HepG2 (cell line): ENCODE measurements around the gene ZNF22. TPM values are rescaled to one million over a fixed set of nuclear protein-coding genes. Genes with fewer than 3 reads are reported as not detected.

ENCODE experiments used
- AHDC1 ChIP-seq: sonication (generic); formaldehyde crosslinking; IDR thresholded peaks from 2 replicates; pipeline ENCODE4 v1.5.1; 2020; ENCODE audit warnings: mild to moderate bottlenecking, missing genetic modification reagents, borderline replicate concordance
- AKAP8 ChIP-seq: sonication (generic); formaldehyde crosslinking; IDR thresholded peaks from 2 replicates; pipeline ENCODE4 v1.5.1; 2020; ENCODE audit warnings: mild to moderate bottlenecking, missing genetic modification reagents
- BCL6 ChIP-seq: IDR thresholded peaks from 2 replicates; pipeline ENCODE4 v1.6.1; 2016; ENCODE audit warnings: missing genetic modification reagents, missing compliant biosample characterization
- CREB1 ChIP-seq, 2 experiments: fragments of 450-650 bp in 1 of 2; IDR thresholded peaks; 2 replicates each; pipeline ENCODE4 v1.6.1; 2016 to 2017; ENCODE audit warnings: control low read depth in 1 of 2, mild to moderate bottlenecking in 1 of 2, missing compliant biosample characterization in 1 of 2, missing genetic modification characterization in 1 of 2
- HNF4A ChIP-seq: sonication (generic); formaldehyde crosslinking; IDR thresholded peaks from 2 replicates; pipeline ENCODE4 v1.4.0; 2020; ENCODE audit warnings: missing genetic modification reagents
- HNF4G ChIP-seq, 2 experiments: sonication (generic) in 1 of 2; formaldehyde crosslinking in 1 of 2; IDR thresholded peaks; 2 replicates each; pipeline versions ENCODE4 v1.4.0 to v1.6.1; 2011 to 2020; ENCODE audit warnings: borderline replicate concordance in 2 of 2, low read depth in 2 of 2, mild to moderate bottlenecking in 2 of 2, low read length in 1 of 2, missing genetic modification reagents in 1 of 2, moderate library complexity in 1 of 2
- JUN ChIP-seq: sonication (generic); formaldehyde crosslinking; IDR thresholded peaks from 2 replicates; pipeline ENCODE4 v1.4.0; 2020; ENCODE audit warnings: mild to moderate bottlenecking, missing genetic modification reagents
- KLF6 ChIP-seq: IDR thresholded peaks from 2 replicates; pipeline ENCODE4 v1.8.0; 2016; ENCODE audit warnings: missing biosample characterization, missing genetic modification reagents
- MED1 ChIP-seq: sonication (generic); formaldehyde crosslinking; IDR thresholded peaks from 2 replicates; pipeline ENCODE4 v1.4.0; 2020; ENCODE audit warnings: missing genetic modification reagents
- MIER3 ChIP-seq: IDR thresholded peaks from 2 replicates; pipeline ENCODE4 v1.6.1; 2016; ENCODE audit warnings: missing compliant biosample characterization, borderline replicate concordance
- NCOR1 ChIP-seq: fragments of 200-600 bp; sonication (generic); IDR thresholded peaks from 2 replicates; pipeline ENCODE4 v1.7.0; 2017; ENCODE audit warnings: antibody characterized with exemption, low read length, borderline replicate concordance
- NFIC ChIP-seq: IDR thresholded peaks from 2 replicates; pipeline ENCODE4 v1.6.1; 2012; ENCODE audit warnings: mild to moderate bottlenecking, low read length, inconsistent platforms
- NR2F1 ChIP-seq, 2 experiments: fragments of 450-650 bp in 1 of 2; formaldehyde crosslinking in 1 of 2; IDR thresholded peaks; 2 replicates each; pipeline versions ENCODE4 v1.5.0 to v1.6.1; 2016 to 2020; ENCODE audit warnings: mild to moderate bottlenecking in 1 of 2, missing compliant biosample characterization in 1 of 2, missing genetic modification reagents in 1 of 2, moderate library complexity in 1 of 2
- PHF21A ChIP-seq: sonication (generic); formaldehyde crosslinking; IDR thresholded peaks from 2 replicates; pipeline ENCODE4 v1.5.0; 2020; ENCODE audit warnings: mild to moderate bottlenecking, missing genetic modification reagents
- PITX1 ChIP-seq: sonication (generic); formaldehyde crosslinking; IDR thresholded peaks from 2 replicates; pipeline ENCODE4 v1.5.1; 2020; ENCODE audit warnings: mild to moderate bottlenecking, missing genetic modification reagents
- PPARG ChIP-seq: conservative IDR thresholded peaks from 2 replicates; pipeline ENCODE4 v1.6.1; 2016; ENCODE audit warnings: missing biosample characterization, missing genetic modification reagents
- RXRB ChIP-seq: IDR thresholded peaks from 2 replicates; pipeline ENCODE4 v1.6.1; 2016; ENCODE audit warnings: borderline replicate concordance, missing genetic modification reagents, missing compliant biosample characterization
- SALL1 ChIP-seq: sonication (generic); formaldehyde crosslinking; IDR thresholded peaks from 2 replicates; pipeline ENCODE4 v1.8.0; 2022; ENCODE audit warnings: mild to moderate bottlenecking, missing genetic modification reagents
- SKI ChIP-seq: fragments of 450-650 bp; IDR thresholded peaks from one replicate; pipeline ENCODE4 v1.6.1; 2018; ENCODE audit warnings: mild to moderate bottlenecking; ENCODE audit not compliant: partially characterized antibody
- SOX5 ChIP-seq: IDR thresholded peaks from 2 replicates; pipeline ENCODE4 v1.6.1; 2016; ENCODE audit warnings: borderline replicate concordance
- SOX6 ChIP-seq, 2 experiments: fragments of 450-650 bp in 1 of 2; sonication (generic) in 1 of 2; formaldehyde crosslinking in 1 of 2; IDR thresholded peaks; 2 replicates each; pipeline versions ENCODE4 v1.4.0 to v1.6.1; 2017 to 2020; ENCODE audit warnings: antibody characterized with exemption in 1 of 2, mild to moderate bottlenecking in 1 of 2, missing genetic modification reagents in 1 of 2
- ZBTB43 ChIP-seq: sonication (generic); formaldehyde crosslinking; conservative IDR thresholded peaks from 2 replicates; pipeline ENCODE4 v1.4.0; 2020; ENCODE audit warnings: missing genetic modification reagents
- ZMYM4 ChIP-seq: sonication (generic); formaldehyde crosslinking; IDR thresholded peaks from 2 replicates; pipeline ENCODE4 v1.8.1; 2023; ENCODE audit warnings: mild to moderate bottlenecking, missing genetic modification reagents
- ZNF781 ChIP-seq: sonication (generic); formaldehyde crosslinking; IDR thresholded peaks from 2 replicates; pipeline ENCODE4 v1.5.1; 2020; ENCODE audit warnings: borderline replicate concordance, mild to moderate bottlenecking, missing genetic modification reagents; ENCODE audit errors: not compliant biosample characterization
- polyA plus RNA-seq, 8 experiments: library from polyadenylated mRNA; depleted of rRNA in 3 of 8; stranded (reverse) in 7 of 8; unstranded in 1 of 8; fragments of >200 nt; fragmentation: Illumina TruSeq in 4 of 8; extraction: Trizol in 4 of 8; gene quantifications; 2 replicates each; pipeline versions ENCODE4 v1.2.1 to v1.2.3, GENCODE V29; 2011 to 2016; ENCODE audit warnings: low read depth in 4 of 8, missing spikeins in 1 of 8, mixed read lengths in 1 of 8; ENCODE audit not compliant: insufficient read depth in 1 of 8
- total RNA-seq, 5 experiments: library from RNA; depleted of rRNA; stranded (reverse); fragments of >200 nt; fragmentation: Illumina TruSeq; extraction: Trizol; gene quantifications; 2 replicates each; pipeline ENCODE4 v1.2.3, GENCODE V29; 2016; ENCODE audit warnings: low read depth in 1 of 5

Gene ZNF22
- total and polyA plus RNA-seq, 2 of the 13 experiments (the other 11 are each of a cell fraction or from before 2014, with no cell fraction given), result 0.40 to 1.3 TPM

GRCh38 chr10:45005284-45005683 lies 4.6 kb downstream of the ZNF22 start (continued):
- TF ChIP-seq JUN (CRISPR knock-in tag) (0 out of 2 replicates have a peak, but pooled peaks have one; percentile 53), NR2F1 (CRISPR knock-in tag; IDR thresholded peaks at IDR 0.05) (peak in 1 of 2 experiments; percentile 40; a peak in 1 of 4 replicates), PHF21A (CRISPR knock-in tag) (peak; percentile 50; the same call in 1 of the 2 replicates), HNF4A (CRISPR knock-in tag) (peak; percentile 89), NFIC (peak; percentile 83; the same call in 1 of the 2 replicates), PPARG (peak; percentile 75), MIER3 (CRISPR knock-in tag) (peak; percentile 46; the same call in 1 of the 2 replicates), AKAP8 (no peak), ZBTB43 (CRISPR knock-in tag) (0 out of 2 replicates have a peak, but pooled peaks have one; percentile 55), SALL1 (peak; percentile 80; the same call in 1 of the 2 replicates), MED1 (peak; percentile 96), BCL6 (CRISPR knock-in tag) (peak; percentile 83), AHDC1 (CRISPR knock-in tag) (0 out of 2 replicates have a peak, but pooled peaks have one; percentile 60), SOX5 (CRISPR knock-in tag) (peak; percentile 85; the same call in 1 of the 2 replicates), ZMYM4 (CRISPR knock-in tag) (0 out of 2 replicates have a peak, but pooled peaks have one; percentile 13), PITX1 (CRISPR knock-in tag) (peak; percentile 51; the same call in 1 of the 2 replicates), RXRB (CRISPR knock-in tag) (peak; percentile 89), NCOR1 (peak; percentile 44; the same call in 1 of the 2 replicates), HNF4G (IDR thresholded peaks at IDR 0.05; ENCODE audit: borderline replicate concordance, low read depth, low read length) (peak; percentile 25; the same call in 1 of the 2 replicates), HNF4G (CRISPR knock-in tag; IDR thresholded peaks at IDR 0.05; ENCODE audit: borderline replicate concordance, low read depth) (no peak; the same call in 1 of the 2 replicates), ZNF781 (no peak), SOX6 (IDR thresholded peaks at IDR 0.05) (no peak), SOX6 (CRISPR knock-in tag; IDR thresholded peaks at IDR 0.05) (peak; percentile 85), KLF6 (CRISPR knock-in tag) (no peak), SKI (peak; percentile 80), CREB1 (IDR thresholded peaks at IDR 0.05) (no peak), CREB1 (CRISPR knock-in tag; IDR thresholded peaks at IDR 0.05) (0 out of 2 replicates have a peak, but pooled peaks have one; percentile 25)
